HG03159 (cell line): ENCODE measurements around the gene E2F4.
A peak's percentile ranks its signal among the peaks of the same experiment; 100 is the strongest.

ENCODE experiments used
- ATAC-seq: cut with Tn5 transposase; IDR thresholded peaks from one replicate; pipeline ENCODE4 v1.9.1; 2021; ENCODE audit warnings: mild to moderate bottlenecking, moderate library complexity; ENCODE audit not compliant: unreplicated experiment

The E2F4 gene

DNA sequence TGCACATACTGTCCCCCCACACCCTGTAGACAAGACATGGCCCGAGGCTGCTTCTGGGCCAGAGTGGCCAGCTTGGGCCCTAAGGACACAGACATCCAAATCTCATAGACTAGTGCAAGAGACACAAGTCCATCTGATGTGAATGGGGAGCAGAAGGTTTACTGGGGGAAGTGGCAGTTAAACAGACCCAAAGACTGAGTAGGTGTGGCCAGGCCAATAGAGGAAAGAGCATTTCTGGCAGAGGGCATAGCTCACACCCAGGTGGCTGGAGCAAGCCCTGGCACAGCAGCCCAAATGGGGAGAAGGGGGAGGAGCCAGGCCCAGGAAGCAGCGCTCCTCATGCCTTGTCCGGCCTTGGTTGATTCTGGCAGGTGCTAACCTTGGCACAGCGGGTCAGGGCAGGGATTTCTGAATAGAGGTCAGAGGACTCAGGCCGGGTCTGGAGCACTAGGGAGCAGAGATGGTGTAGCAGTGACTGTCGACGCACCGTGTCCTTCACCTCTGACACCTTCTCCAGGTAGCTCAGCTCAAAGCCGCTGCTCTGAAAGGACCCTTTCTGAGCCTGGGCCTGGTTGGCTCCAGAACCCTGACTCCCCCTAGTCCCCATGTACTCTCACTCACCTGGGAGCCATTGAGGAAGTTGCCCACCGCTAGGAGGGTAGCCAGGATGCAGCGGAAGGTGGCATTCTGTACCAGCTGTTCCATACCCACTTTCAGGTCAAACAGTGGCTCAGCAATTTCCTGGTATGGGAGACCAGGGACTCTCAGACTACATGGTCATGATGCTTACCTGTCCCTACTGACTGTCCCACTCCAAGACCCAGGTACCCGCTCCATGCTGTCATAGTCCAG, 39.1 kb downstream of the E2F4 start:
- no peak for ATAC-seq

DNA sequence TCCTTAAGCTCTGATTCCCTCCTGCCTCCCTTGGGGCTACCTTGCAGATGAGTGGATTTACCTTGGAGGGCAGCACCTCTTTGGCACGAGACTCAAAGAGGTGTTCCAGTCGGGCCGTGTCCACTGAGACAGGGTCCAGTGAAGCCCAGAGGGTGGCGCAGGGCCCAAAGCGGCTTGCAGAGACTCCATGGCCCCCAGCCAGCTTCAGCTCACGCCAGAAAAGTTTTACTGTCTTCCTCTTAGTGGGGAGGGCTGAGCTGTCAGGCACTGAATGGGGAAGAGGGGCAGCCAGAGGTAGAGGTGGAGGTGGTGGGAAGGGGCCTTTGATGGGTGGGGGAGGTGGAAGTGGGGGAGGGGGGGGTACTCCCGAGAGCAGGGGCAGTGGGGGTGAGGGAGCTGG, 41.6 kb downstream of the E2F4 start:
- no peak for ATAC-seq

GRCh38 chr16:67234180-67234597, 42.2 kb downstream of the E2F4 start:
- ATAC-seq, result no peak

DNA sequence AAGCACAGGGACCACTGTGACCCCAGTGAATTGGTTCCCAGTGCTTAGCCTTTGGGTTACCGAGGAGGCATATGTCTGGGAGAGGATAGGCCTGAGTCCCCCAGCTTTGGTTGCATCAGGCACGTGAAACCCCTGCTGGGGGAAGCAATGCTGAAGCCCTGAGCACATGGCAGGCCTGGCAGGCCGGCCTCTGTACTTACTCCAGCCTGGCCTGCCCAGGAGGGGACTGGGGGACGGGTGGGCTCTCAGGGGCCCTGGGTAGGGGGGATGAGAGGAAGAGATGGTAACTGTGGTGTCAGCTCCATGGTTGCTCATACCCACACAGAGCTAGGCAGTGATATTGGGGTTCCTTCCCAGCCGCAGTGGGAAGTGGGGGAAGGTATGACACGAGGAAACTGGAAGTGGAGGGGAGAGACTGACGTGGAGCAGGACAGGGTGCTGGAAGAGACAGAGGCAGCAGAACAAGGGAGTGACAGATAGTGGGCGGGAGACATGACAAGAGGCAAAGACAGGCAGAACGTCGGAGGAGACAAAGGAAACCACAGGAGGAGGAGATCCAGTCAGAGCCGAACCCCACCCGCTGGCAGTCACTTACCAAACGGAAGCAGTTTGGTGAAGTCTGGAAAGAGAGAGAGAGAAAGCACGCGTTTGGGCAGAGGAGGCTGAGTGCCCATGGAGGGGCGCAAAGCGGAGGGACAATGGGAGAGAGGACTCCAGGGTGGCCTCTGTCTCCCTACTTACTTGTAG, 44.0 kb downstream of the E2F4 start:
- ATAC-seq, result no peak

- peak; percentile 52 for ATAC-seq
Observed at GRCh38 chr16:67236563-67237395, 44.8 kb downstream of the E2F4 start.

DNA sequence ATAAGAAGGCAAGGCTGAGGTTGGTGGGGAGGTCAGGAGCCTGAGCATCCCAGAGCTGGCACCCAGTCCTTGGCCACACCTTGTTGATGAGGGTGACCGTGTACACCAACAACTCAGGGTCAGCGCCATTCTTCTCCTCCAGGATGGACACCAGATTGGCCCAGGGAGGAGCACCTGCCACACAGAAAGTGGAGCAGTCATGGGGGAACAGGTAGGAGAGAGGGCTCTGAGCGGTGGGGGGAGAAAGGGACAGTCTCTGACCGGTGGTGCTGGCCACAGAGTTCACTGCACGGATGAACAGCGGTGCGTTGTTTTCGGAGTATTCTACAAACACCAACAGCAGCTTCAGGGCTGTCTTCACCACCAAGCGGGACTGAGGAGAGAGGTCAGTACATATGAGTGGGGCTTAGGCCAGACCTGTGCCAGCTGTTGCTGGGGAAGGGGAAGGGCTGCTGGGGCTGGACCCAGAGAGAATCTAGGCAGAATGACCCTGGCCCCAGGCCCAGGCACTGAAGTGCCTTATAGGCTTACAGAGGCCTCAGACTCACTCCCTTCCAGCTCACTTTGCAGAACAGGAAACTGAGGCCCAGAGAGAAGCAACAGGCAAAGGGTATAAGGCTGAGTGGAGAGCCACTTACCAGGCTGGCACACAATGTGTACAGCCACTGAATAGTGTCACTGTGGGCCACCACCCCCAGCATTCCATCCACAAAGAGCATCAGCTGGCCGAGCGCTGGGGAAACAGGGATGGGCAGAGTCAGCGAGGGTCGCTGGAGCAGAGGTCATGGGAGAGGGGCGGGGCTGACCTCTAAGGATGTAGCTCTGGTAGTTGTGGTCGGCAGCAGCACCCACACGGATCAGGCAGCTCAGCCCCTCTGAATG, 45.7 kb downstream of the E2F4 start:
- ATAC-seq, result no peak

GRCh38 chr16:67238278-67238575, 46.3 kb downstream of the E2F4 start:
- no peak for ATAC-seq

DNA sequence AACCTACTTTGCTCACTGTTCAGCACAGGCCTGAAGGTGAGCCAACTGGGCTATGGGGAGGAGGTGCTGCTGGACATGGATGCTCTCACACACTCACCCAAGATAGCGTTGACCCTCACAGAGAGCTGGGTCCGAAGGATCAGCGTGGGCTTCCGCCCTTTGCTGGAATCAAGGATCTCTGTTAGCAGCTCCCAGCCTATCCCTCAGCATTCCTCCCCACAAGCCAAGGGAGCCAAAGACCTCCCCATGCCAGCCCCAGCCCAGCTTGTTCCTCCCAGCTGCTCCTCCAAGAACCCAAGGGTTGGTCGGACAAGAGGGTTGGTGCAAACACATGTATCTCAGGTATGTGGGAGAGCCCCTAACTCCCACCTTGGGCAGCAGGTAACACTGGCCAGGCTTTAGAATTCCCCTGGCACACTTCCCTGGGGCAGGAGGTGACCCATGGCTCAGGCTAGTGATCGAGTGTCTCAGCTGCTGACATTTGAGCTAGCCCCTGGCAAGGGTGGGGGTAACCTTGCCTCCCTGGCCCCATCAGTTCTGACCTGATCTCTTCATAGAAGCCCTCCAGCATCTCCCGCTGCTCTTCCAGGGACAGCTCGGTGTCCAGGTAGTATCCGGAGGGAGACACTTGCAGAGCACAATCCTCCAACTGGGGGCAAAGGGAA, 47.0 kb downstream of the E2F4 start:
- ATAC-seq, result no peak

DNA sequence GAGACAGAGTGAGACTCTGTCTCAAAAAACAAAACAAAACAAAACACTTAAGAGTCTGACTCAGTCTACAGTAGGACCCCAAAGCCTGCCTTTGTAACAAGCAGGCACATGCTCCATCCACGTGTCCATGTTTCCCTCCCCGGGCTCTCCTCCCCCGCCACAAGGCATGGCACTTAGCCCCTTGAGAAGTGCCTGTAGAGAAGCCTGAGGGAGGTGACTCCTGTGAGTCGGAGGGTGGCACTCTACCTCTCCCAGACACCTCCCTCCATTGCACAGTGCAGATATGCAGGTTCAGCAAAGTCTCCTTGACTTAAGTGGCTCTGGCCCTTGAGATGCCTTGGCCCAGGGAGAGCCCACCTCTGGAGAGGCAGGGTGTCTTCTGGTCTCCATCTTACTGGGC, 48.6 kb downstream of the E2F4 start:
- no peak for ATAC-seq

DNA sequence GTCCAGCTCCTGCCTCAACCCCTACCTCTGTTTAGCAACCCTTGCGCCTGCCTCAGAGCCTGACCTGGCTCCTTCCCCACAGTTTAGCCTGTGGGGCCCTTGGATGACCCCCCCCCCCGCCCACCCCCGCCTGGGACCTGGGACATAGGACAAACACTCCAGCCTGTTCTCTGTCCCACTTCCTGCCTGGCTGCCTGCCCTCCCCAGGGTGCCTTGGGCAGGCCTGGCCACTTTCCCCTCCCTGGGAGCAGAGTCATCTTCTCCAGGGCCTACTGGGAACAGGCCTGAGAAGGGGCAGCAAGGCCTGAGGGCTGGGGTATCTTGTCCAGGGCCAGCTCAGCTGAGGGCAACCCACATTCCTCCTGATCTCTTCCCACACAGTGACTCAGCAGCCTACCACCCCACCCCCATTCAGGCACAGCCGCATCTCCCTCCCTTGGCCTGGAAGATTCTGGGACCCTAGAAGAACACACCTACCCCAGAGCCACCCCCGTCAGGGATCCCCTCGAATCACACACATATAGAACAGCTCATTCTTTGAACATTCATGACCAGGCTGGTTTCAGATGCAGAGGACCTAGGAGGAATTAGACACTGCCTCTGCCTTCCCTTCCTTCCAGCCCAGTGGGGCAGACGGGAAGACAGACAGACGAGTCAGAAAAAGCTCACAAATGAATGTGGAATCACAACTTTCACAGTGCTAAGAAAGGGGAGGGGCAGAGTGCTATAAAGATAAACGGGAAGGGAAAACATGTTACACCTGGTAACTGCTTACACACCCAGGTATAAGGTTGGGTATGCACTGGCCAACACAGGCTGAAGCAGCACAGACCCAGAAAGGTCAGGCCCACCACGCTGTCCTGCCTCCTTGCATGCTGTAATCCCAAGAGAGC, 49.3 kb downstream of the E2F4 start:
- ATAC-seq, result no peak

GRCh38 chr16:67242138-67242730, 50.3 kb downstream of the E2F4 start:
- no peak for ATAC-seq

DNA sequence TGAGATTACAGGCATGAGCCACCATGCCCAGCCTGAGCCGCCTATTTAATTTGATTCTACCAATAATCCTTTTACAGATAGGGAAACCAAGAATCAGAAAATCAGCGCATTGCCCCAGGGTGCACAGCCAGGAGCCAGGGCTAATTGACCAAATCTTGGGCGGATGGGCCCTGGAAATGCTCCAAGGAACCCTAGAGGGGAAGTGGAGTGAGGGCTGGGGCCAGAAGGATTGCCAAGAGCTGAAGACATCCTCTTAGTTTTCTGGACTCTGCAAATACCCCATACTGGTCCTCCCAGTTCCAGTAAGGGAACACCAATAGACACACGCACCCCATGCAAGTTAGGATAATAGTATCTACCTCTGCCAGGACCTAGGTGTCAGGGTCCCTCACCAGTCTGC, 51.5 kb downstream of the E2F4 start:
- no peak for ATAC-seq

GRCh38 chr16:67244387-67245185, 52.6 kb downstream of the E2F4 start:
- peak; percentile 57 for ATAC-seq

DNA sequence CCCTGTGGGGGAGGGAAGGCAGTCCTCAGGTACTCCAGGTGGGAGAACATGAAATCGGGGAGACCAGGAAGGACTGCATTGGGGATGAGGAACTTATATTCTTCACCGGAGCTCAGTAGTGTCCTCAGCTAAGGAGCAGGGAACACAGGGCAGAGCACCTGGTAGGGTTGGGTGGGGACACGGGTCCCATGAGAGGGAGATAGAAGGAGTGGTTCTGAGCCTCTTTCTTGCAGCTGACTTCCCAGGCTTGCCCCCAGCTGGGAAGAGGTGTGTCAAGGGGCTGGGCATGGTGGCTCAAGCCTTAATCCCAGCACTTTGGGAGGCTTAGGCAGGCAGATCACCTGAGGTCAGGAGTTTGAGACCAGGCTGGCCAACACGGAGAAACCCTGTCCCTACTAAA, 53.2 kb downstream of the E2F4 start:
- ATAC-seq, result no peak

- ATAC-seq, result no peak
Observed at GRCh38 chr16:67245674-67246080, 53.7 kb downstream of the E2F4 start.

DNA sequence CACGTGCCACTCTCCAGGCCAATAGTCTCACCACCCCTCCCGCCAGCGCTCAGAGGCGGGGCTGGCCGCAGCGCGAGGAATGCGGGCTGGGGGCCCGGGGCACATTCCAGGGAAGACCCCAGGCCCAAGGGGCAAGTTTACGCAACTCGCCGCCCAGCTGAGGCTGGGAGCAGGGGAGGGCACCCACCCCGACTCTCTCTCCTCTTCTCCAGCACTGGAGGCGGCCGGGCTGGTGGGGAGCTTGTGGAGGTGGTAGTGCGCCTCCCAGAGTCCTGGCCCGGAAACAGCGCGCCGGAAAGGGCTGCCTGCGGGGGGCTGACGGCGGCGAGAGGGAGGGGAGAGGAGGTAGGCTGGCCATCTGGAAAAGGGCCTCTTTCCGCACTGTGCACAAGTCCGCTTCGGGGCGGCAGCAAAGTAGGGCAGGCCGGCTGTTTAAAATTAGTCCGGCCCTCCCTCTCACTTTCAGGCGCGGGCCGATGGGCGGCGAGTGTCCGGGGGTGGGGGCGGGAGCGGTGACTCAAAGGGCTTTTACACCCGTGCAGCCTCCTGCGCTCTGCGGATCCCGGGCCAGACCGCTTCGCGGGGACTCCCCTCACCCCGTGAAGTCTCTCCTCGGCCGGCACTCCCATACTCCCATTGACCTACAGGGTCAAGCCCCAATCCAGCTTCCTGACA, 54.3 kb downstream of the E2F4 start:
- ATAC-seq, result no peak

- ATAC-seq, result no peak
Observed at GRCh38 chr16:67246756-67247191, 54.8 kb downstream of the E2F4 start.
